Thymus (tissue), 11 donors: ENCODE measurements around the gene PPP1R37. TPM values are rescaled to one million over a fixed set of nuclear protein-coding genes. Genes with fewer than 3 reads are reported as not detected.

Experiments used
- DNase-seq, 9 donors: peaks; one replicate each; pipeline ENCODE4 v3.0.0-alpha.2; 2013; ENCODE audit warnings: low spot score in 9 of 9, low read depth in 6 of 9, missing footprints in 1 of 9
- H3K27ac ChIP-seq, 2 donors: one replicate each; pipeline ENCODE4 v1.5.1; 2013; ENCODE audit warnings: control low read depth in 1 of 2, low read depth in 1 of 2, low read length in 1 of 2, mild to moderate bottlenecking in 1 of 2, moderate library complexity in 1 of 2
- H3K27me3 ChIP-seq, 2 donors: one replicate each; pipeline ENCODE4 v1.5.1; 2013; ENCODE audit warnings: low read length in 1 of 2; ENCODE audit not compliant: control insufficient read depth in 2 of 2, insufficient read depth in 1 of 2
- H3K36me3 ChIP-seq, 2 donors: one replicate each; pipeline ENCODE4 v1.5.1; 2013; ENCODE audit warnings: low read length in 1 of 2, mild to moderate bottlenecking in 1 of 2, moderate library complexity in 1 of 2; ENCODE audit not compliant: control insufficient read depth in 2 of 2, insufficient read depth in 2 of 2
- H3K4me1 ChIP-seq, 2 donors: one replicate each; pipeline ENCODE4 v1.5.1; 2013; ENCODE audit warnings: low read length in 2 of 2; ENCODE audit not compliant: control insufficient read depth in 2 of 2, insufficient read depth in 2 of 2
- H3K4me3 ChIP-seq, 2 donors: one replicate each; pipeline ENCODE4 v1.5.1; 2013; ENCODE audit warnings: low read length in 2 of 2, control low read depth in 1 of 2, mild to moderate bottlenecking in 1 of 2
- H3K9me3 ChIP-seq, 2 donors: one replicate each; pipeline ENCODE4 v1.5.1; 2013; ENCODE audit warnings: low read length in 1 of 2, mild to moderate bottlenecking in 1 of 2; ENCODE audit not compliant: control insufficient read depth in 2 of 2, insufficient read depth in 1 of 2
- WGBS: extraction: QIAGEN DNeasy Blood & Tissue Kit; methylation state at CpG from one replicate; pipeline ENCODE4 v1.1.7; 2013; 5-methylcytosine and 5-hydroxymethylcytosine counted together
- polyA plus RNA-seq: library from polyadenylated mRNA; stranded (reverse); fragments of 200-250 nt; gene quantifications from one replicate; pipeline ENCODE4 v1.2.3, GENCODE V29; 2013
- total RNA-seq: library from RNA; stranded (reverse); fragments of 120-200 nt; gene quantifications from one replicate; pipeline ENCODE4 v1.2.4, GENCODE V29; 2013
- donor health status: healthy.

The PPP1R37 gene
- total and polyA plus RNA-seq, 2 donors = 16.5 to 39.3 TPM

GRCh38 chr19:45170146-45171106 lies 77.4 kb downstream of the PPP1R37 start:
- 93% methylated on average over 21 of the region's 21 CpGs for WGBS
- Histone ChIP-seq H3K4me1 (peaks cover 15 to 44% of the 10 kb centered on the region in 2 donors), H3K27me3 (no peaks in the 10 kb centered on the region), H3K9me3 (peaks cover 0 to 3% of the 10 kb centered on the region in 2 donors), H3K4me3 (no peak overlapping the region), H3K36me3 (no peaks in the 10 kb centered on the region), H3K27ac (no peak overlapping the region)
- no peak for DNase-seq

- DNase-seq = peak in 1 of 9 donors; percentile 45
- H3K9me3 ChIP-seq = peaks cover 0 to 3% of the 10 kb centered on the region in 2 donors
- H3K27ac ChIP-seq = no peak overlapping the region
- no peaks in the 10 kb centered on the region for H3K27me3 ChIP-seq
- H3K4me1 ChIP-seq = peaks cover 15 to 44% of the 10 kb centered on the region in 2 donors
- no peak overlapping the region for H3K4me3 ChIP-seq
- H3K36me3 ChIP-seq = no peaks in the 10 kb centered on the region
- WGBS = 37% methylated on average over 7 of the region's 7 CpGs
Measured at GRCh38 chr19:45171211-45171623, 78.2 kb downstream of the PPP1R37 start.

- H3K9me3 ChIP-seq = peaks cover 0 to 3% of the 10 kb centered on the region in 2 donors
- WGBS = 34% methylated on average over 4 of the region's 4 CpGs
- H3K4me1 ChIP-seq = peaks cover 16 to 39% of the 10 kb centered on the region in 2 donors
Measured at GRCh38 chr19:45172173-45172572, 79.2 kb downstream of the PPP1R37 start.

GRCh38 chr19:45172611-45173208 lies 79.7 kb downstream of the PPP1R37 start:
- H3K4me3 ChIP-seq = no peak overlapping the region
- H3K27ac ChIP-seq = peak overlapping the region in 1 of 2 donors; percentile 53
- no peak for DNase-seq
- H3K36me3 ChIP-seq = no peaks in the 10 kb centered on the region
- WGBS = 96% methylated on average over 17 of the region's 18 CpGs
- H3K4me1 ChIP-seq = peaks cover 22 to 45% of the 10 kb centered on the region in 2 donors
- H3K9me3 ChIP-seq = peaks cover 0 to 3% of the 10 kb centered on the region in 2 donors
- no peaks in the 10 kb centered on the region for H3K27me3 ChIP-seq

More at GRCh38 chr19:45172173-45172572, 79.2 kb downstream of the PPP1R37 start:
- DNase-seq = peak in 2 of 9 donors; percentile 33 to 55
- Histone ChIP-seq H3K27me3 (no peaks in the 10 kb centered on the region), H3K4me3 (no peak overlapping the region), H3K27ac (peak overlapping the region in 1 of 2 donors; percentile 53), H3K36me3 (no peaks in the 10 kb centered on the region)

GRCh38 chr19:45173816-45174215 lies 80.8 kb downstream of the PPP1R37 start:
- 65% methylated on average over 12 of the region's 12 CpGs for WGBS
- no peak overlapping the region for H3K4me3 ChIP-seq
- H3K27me3 ChIP-seq = no peaks in the 10 kb centered on the region
- DNase-seq = no peak
- peaks cover 0 to 3% of the 10 kb centered on the region in 2 donors for H3K9me3 ChIP-seq
- H3K4me1 ChIP-seq = peaks cover 22 to 48% of the 10 kb centered on the region in 2 donors
- H3K27ac ChIP-seq = peak overlapping the region in 1 of 2 donors; percentile 24
- no peaks in the 10 kb centered on the region for H3K36me3 ChIP-seq

GRCh38 chr19:45175515-45176345 lies 82.8 kb downstream of the PPP1R37 start:
- DNase-seq = no peak
- 93% methylated on average over 10 of the region's 10 CpGs for WGBS
- Histone ChIP-seq H3K27ac (no peak overlapping the region), H3K4me1 (peaks cover 33 to 53% of the 10 kb centered on the region in 2 donors), H3K4me3 (no peak overlapping the region), H3K9me3 (peaks cover 0 to 3% of the 10 kb centered on the region in 2 donors), H3K27me3 (peaks cover 0 to 2% of the 10 kb centered on the region in 2 donors), H3K36me3 (no peaks in the 10 kb centered on the region)

- Histone ChIP-seq H3K4me3 (peak within 1 kb of the TSS; percentile 76 to 89), H3K27me3 (peaks cover 0 to 2% of the 10 kb centered on the region in 2 donors), H3K9me3 (peaks cover 0 to 3% of the 10 kb centered on the region in 2 donors), H3K27ac (peak within 1 kb of the TSS; percentile 89 to 90), H3K4me1 (peaks cover 21 to 33% of the 10 kb centered on the region in 2 donors), H3K36me3 (peaks cover 3 to 5% of the 10 kb centered on the region in 2 donors)
- no peak for DNase-seq
- WGBS = under 1% methylated on average over 36 of the region's 36 CpGs
Measured at GRCh38 chr19:45177817-45178261, 84.9 kb downstream of the PPP1R37 start, which contains the start of gene TRAPPC6A. TRAPPC6A (minus strand) TSS chr19:45178237; CDS start chr19:45178218, 19 bp downstream.

GRCh38 chr19:45178262-45179071 lies 85.5 kb downstream of the PPP1R37 start, which contains the start of gene BLOC1S3:
BLOC1S3 (plus strand) TSS chr19:45178784; CDS start chr19:45179297, 513 bp downstream.
- DNase-seq = peak; percentile 99 to 100 (median 100)
- WGBS = under 1% methylated on average over 51 of the region's 51 CpGs
- peak within 1 kb of the TSS; percentile 76 to 89 for H3K4me3 ChIP-seq
- H3K36me3 ChIP-seq = peaks cover 3 to 5% of the 10 kb centered on the region in 2 donors
- H3K4me1 ChIP-seq = peaks cover 21 to 30% of the 10 kb centered on the region in 2 donors
- H3K9me3 ChIP-seq = peaks cover 0 to 3% of the 10 kb centered on the region in 2 donors
- peaks cover 0 to 2% of the 10 kb centered on the region in 2 donors for H3K27me3 ChIP-seq
- peak within 1 kb of the TSS; percentile 89 to 90 for H3K27ac ChIP-seq
